ENCODE data around the gene USP3. TPM values are rescaled to one million over a fixed set of nuclear protein-coding genes. Genes with fewer than 3 reads are reported as not detected.
A peak's percentile ranks its signal among the peaks of the same experiment; 100 is the strongest.

The USP3 gene
- total and polyA plus RNA-seq, 2 of the 13 experiments (the other 11 are each of a cell fraction or from before 2014, with no cell fraction given) = 14.3 to 61.2 TPM

- TF ChIP-seq ZNF512B (CRISPR knock-in tag; IDR thresholded peaks at IDR 0.05; ENCODE audit: borderline replicate concordance) = no peak
- TF ChIP-seq ZNF317 (CRISPR knock-in tag; IDR thresholded peaks at IDR 0.05) = peak; percentile 72; the same call in 1 of the 2 replicates
- TF ChIP-seq SP140L (CRISPR knock-in tag; IDR thresholded peaks at IDR 0.05; ENCODE audit: borderline replicate concordance) = no peak
- TF ChIP-seq ZNF329 (CRISPR knock-in tag; IDR thresholded peaks at IDR 0.05; ENCODE audit: low read depth) = no peak
- no peak for TF ChIP-seq SRSF4 (IDR thresholded peaks at IDR 0.05; ENCODE audit: low read depth, low read length, poor library complexity, severe bottlenecking)
- no peak for TF ChIP-seq PCBP1 (IDR thresholded peaks at IDR 0.05; ENCODE audit: borderline replicate concordance, low read depth, low read length)
- TF ChIP-seq TIGD3 (CRISPR knock-in tag; IDR thresholded peaks at IDR 0.05; ENCODE audit: borderline replicate concordance) = no peak
- TF ChIP-seq ZNF839 (CRISPR knock-in tag; IDR thresholded peaks at IDR 0.05; ENCODE audit: borderline replicate concordance) = no peak
- TF ChIP-seq AKNA (CRISPR knock-in tag; IDR thresholded peaks at IDR 0.05; ENCODE audit: borderline replicate concordance) = no peak
- TF ChIP-seq FOXK1 (CRISPR knock-in tag; IDR thresholded peaks at IDR 0.05; ENCODE audit: borderline replicate concordance, low read depth) = 0 out of 2 replicates have a peak, but pooled peaks have one; percentile 16
- 0 out of 2 replicates have a peak, but pooled peaks have one; percentile 42 for TF ChIP-seq ZKSCAN8 (CRISPR knock-in tag; IDR thresholded peaks at IDR 0.05; ENCODE audit: borderline replicate concordance)
- TF ChIP-seq ZKSCAN5 (CRISPR knock-in tag; IDR thresholded peaks at IDR 0.05) = no peak
- TF ChIP-seq NR0B2 (CRISPR knock-in tag; IDR thresholded peaks at IDR 0.05) = no peak
- no peak for TF ChIP-seq ZNF180 (CRISPR knock-in tag; IDR thresholded peaks at IDR 0.05; ENCODE audit: borderline replicate concordance, low read depth)
- no peak for TF ChIP-seq ADNP (CRISPR knock-in tag; IDR thresholded peaks at IDR 0.05)
- no peak for TF ChIP-seq ZNF101 (CRISPR knock-in tag; IDR thresholded peaks at IDR 0.05; ENCODE audit: borderline replicate concordance, low read depth)
Measured at GRCh38 chr15:63473007-63473748, 31.2 kb upstream of the USP3 start (continued).

Measured in HepG2 (cell line).